HepG2 (cell line): ENCODE results near the gene SEC61A2. TPM values are rescaled to one million over a fixed set of nuclear protein-coding genes. Genes with fewer than 3 reads are reported as not detected.

ENCODE experiments used
- ATAC-seq: fragments of 200-7000 bp; cut with Tn5 transposase; 3 replicates; pipeline ENCODE4 v1.9.1; 2020; ENCODE audit warnings: mild to moderate bottlenecking, moderate library complexity
- BruUV-seq: library from RNA; stranded (reverse); fragments of 400-500 nt; replicated peaks from 2 replicates; lab custom pipeline; 2021; lab: Mats Ljungman, UMichigan
- CTCF ChIA-PET: fragments of 300-600 bp; formaldehyde crosslinking; extraction: SDS; loops from one replicate; lab custom pipeline; 2021; ENCODE audit warnings: low total read pairs, inconsistent platforms, low intra/inter-chr PET ratio; lab: Yijun Ruan, JAX
- POLR2A ChIA-PET: fragments of 350-600 bp; sonication (Branson Sonifier 250); formaldehyde crosslinking; loops from one replicate; lab custom pipeline; 2020; ENCODE audit warnings: antibody characterized with exemption, inconsistent platforms; lab: Yijun Ruan, JAX
- DNase-seq: peaks from one replicate; pipeline ENCODE4 v3.0.0-alpha.2; 2015; ENCODE audit warnings: low spot score
- FAIRE-seq: peaks from 3 replicates; lab custom pipeline; 2011; peaks lifted over from hg19 to GRCh38; lab: Jason Lieb, UNC
- H2AFZ ChIP-seq: one replicate; pipeline ENCODE4 v1.6.1; 2011; ENCODE audit warnings: low read length, inconsistent platforms
- H3K27ac ChIP-seq: fragments of 300-600 bp; 3 replicates; pipeline ENCODE4 v1.8.0; 2011; ENCODE audit warnings: mixed run types, mild to moderate bottlenecking, mixed read lengths, low read length, inconsistent platforms; ENCODE audit not compliant: insufficient read depth; ENCODE audit errors: extremely low read length
- H3K27me3 ChIP-seq, 2 experiments: fragments of 200-600 bp in 1 of 2; 2 replicates in 1 of 2; 3 replicates in 1 of 2; pipeline versions ENCODE4 v1.6.0 to v1.8.0; 2011; ENCODE audit warnings: low read length in 2 of 2, mild to moderate bottlenecking in 2 of 2, moderate library complexity in 2 of 2, inconsistent platforms in 1 of 2; ENCODE audit not compliant: insufficient read depth in 2 of 2, control insufficient read depth in 1 of 2
- H3K36me3 ChIP-seq, 2 experiments: fragments of 200-600 bp in 1 of 2; replicated peaks in 1 of 2; 2 replicates in 1 of 2; 3 replicates in 1 of 2; pipeline versions ENCODE4 v1.5.1 to v1.8.0; 2011; ENCODE audit warnings: low read length in 2 of 2, inconsistent platforms in 1 of 2; ENCODE audit not compliant: insufficient read depth in 2 of 2, control insufficient read depth in 1 of 2
- H3K4me1 ChIP-seq: 2 replicates; pipeline ENCODE4 v1.5.1; 2012; ENCODE audit warnings: low read length, inconsistent platforms; ENCODE audit not compliant: insufficient read depth
- H3K4me2 ChIP-seq: 2 replicates; pipeline ENCODE4 v1.6.0; 2011; ENCODE audit warnings: low read depth, low read length, inconsistent platforms
- H3K4me3 ChIP-seq, 3 experiments: fragments of 200-600 bp in 1 of 3; sonication (generic), shearing (Covaris generic) in 1 of 3; replicated peaks in 1 of 3; 2 replicates each; pipeline ENCODE4 v1.5.1; 2011 to 2016; ENCODE audit warnings: low read length in 3 of 3, inconsistent platforms in 2 of 3, low read depth in 2 of 3, mild to moderate bottlenecking in 2 of 3, control low read depth in 1 of 3, mixed read lengths in 1 of 3; ENCODE audit not compliant: insufficient read depth in 1 of 3
- H3K79me2 ChIP-seq: one replicate; pipeline ENCODE4 v1.6.1; 2011; ENCODE audit warnings: low read length, inconsistent platforms; ENCODE audit not compliant: insufficient read depth
- H3K9ac ChIP-seq: 2 replicates; pipeline ENCODE4 v1.6.0; 2011; ENCODE audit warnings: mild to moderate bottlenecking, low read depth, low read length, inconsistent platforms; ENCODE audit not compliant: insufficient read depth
- H3K9me3 ChIP-seq: 2 replicates; pipeline ENCODE4 v1.5.1; 2012; ENCODE audit warnings: mild to moderate bottlenecking, low read length
- H4K20me1 ChIP-seq: 2 replicates; pipeline ENCODE4 v1.6.0; 2011; ENCODE audit warnings: inconsistent platforms, mild to moderate bottlenecking, low read length, moderate library complexity; ENCODE audit not compliant: insufficient read depth
- ATF7-NPFF ChIP-seq: sonication (generic); formaldehyde crosslinking; IDR thresholded peaks from 2 replicates; pipeline ENCODE4 v1.8.1; 2023; ENCODE audit warnings: mild to moderate bottlenecking, low read depth, missing genetic modification reagents, moderate library complexity
- HOMEZ ChIP-seq: IDR thresholded peaks from 2 replicates; pipeline ENCODE4 v1.6.1; 2016; ENCODE audit warnings: low read depth
- IKZF1 ChIP-seq: fragments of 450-650 bp; IDR thresholded peaks from 2 replicates; pipeline ENCODE4 v1.7.1; 2016
- KDM5B ChIP-seq: sonication (generic); formaldehyde crosslinking; IDR thresholded peaks from 2 replicates; pipeline ENCODE4 v1.4.0; 2020; ENCODE audit warnings: missing genetic modification reagents, mild to moderate bottlenecking, borderline replicate concordance
- KLF12 ChIP-seq: sonication (generic); formaldehyde crosslinking; IDR thresholded peaks from 2 replicates; pipeline ENCODE4 v1.4.0; 2020; ENCODE audit warnings: missing genetic modification reagents, borderline replicate concordance
- KMT2A ChIP-seq: sonication (generic); formaldehyde crosslinking; IDR thresholded peaks from 2 replicates; pipeline ENCODE4 v1.4.0; 2020; ENCODE audit warnings: missing genetic modification reagents
- NFKBIZ ChIP-seq: IDR thresholded peaks from 2 replicates; pipeline ENCODE4 v1.6.1; 2018; ENCODE audit warnings: missing genetic modification reagents, missing compliant biosample characterization
- NR3C1 ChIP-seq: sonication (generic); formaldehyde crosslinking; IDR thresholded peaks from 2 replicates; pipeline ENCODE4 v1.4.0; 2020; ENCODE audit warnings: missing genetic modification reagents
- NRL ChIP-seq: sonication (generic); formaldehyde crosslinking; IDR thresholded peaks from 2 replicates; pipeline ENCODE4 v1.5.0; 2020; ENCODE audit warnings: missing genetic modification reagents, mild to moderate bottlenecking, moderate library complexity, borderline replicate concordance
- SOX5 ChIP-seq: IDR thresholded peaks from 2 replicates; pipeline ENCODE4 v1.6.1; 2016; ENCODE audit warnings: borderline replicate concordance
- ZBTB46 ChIP-seq: sonication (generic); formaldehyde crosslinking; IDR thresholded peaks from 2 replicates; pipeline ENCODE4 v1.4.0; 2020; ENCODE audit warnings: mild to moderate bottlenecking, missing genetic modification reagents, borderline replicate concordance
- ZFAT ChIP-seq: sonication (generic); formaldehyde crosslinking; conservative IDR thresholded peaks from 2 replicates; pipeline ENCODE4 v1.8.1; 2023; ENCODE audit warnings: missing genetic modification reagents, inconsistent platforms
- ZNF136 ChIP-seq: sonication (generic); formaldehyde crosslinking; IDR thresholded peaks from 2 replicates; pipeline ENCODE4 v1.8.1; 2022; ENCODE audit warnings: low read depth, mild to moderate bottlenecking, moderate library complexity, missing genetic modification reagents
- ZNF224 ChIP-seq: sonication (generic); formaldehyde crosslinking; IDR thresholded peaks from 2 replicates; pipeline ENCODE4 v1.5.0; 2020; ENCODE audit warnings: mild to moderate bottlenecking, missing genetic modification reagents
- ZNF235 ChIP-seq: sonication (generic); formaldehyde crosslinking; IDR thresholded peaks from 2 replicates; pipeline ENCODE4 v1.8.1; 2023; ENCODE audit warnings: mild to moderate bottlenecking, missing genetic modification reagents, borderline replicate concordance
- ZNF780A ChIP-seq: sonication (generic); formaldehyde crosslinking; IDR thresholded peaks from 2 replicates; pipeline ENCODE4 v1.8.0; 2022; ENCODE audit warnings: mild to moderate bottlenecking, missing genetic modification reagents, moderate library complexity
- whole genome bisulfite sequencing: methylation state at CpG from one replicate; pipeline ENCODE4 v1.1.6; 2017; ENCODE audit warnings: low lambda C conversion rate; 5-methylcytosine and 5-hydroxymethylcytosine counted together
- in situ Hi-C: cut with HindIII; loops from 2 replicates; pipeline ENCODE4 v1.10.0; 2017; ENCODE audit warnings: low pct_unique_long_range_greater_than_20kb; ENCODE audit not compliant: extremely low pct_ligation_motif_present
- intact Hi-C: fragments of 100-400 bp; cut with micrococcal nuclease; formaldehyde crosslinking; loops from one replicate; pipeline ENCODE4 v1.10.0; 2022; ENCODE audit not compliant: unreplicated experiment
- polyA plus RNA-seq, 8 experiments: library from polyadenylated mRNA; depleted of rRNA in 3 of 8; stranded (reverse) in 7 of 8; unstranded in 1 of 8; fragments of >200 nt; fragmentation: Illumina TruSeq in 4 of 8; extraction: Trizol in 4 of 8; gene quantifications; 2 replicates each; pipeline versions ENCODE4 v1.2.1 to v1.2.3, GENCODE V29; 2011 to 2016; ENCODE audit warnings: low read depth in 4 of 8, missing spikeins in 1 of 8, mixed read lengths in 1 of 8; ENCODE audit not compliant: insufficient read depth in 1 of 8
- total RNA-seq, 5 experiments: library from RNA; depleted of rRNA; stranded (reverse); fragments of >200 nt; fragmentation: Illumina TruSeq; extraction: Trizol; gene quantifications; 2 replicates each; pipeline ENCODE4 v1.2.3, GENCODE V29; 2016; ENCODE audit warnings: low read depth in 1 of 5
- TF ChIP-seq, protein P1 (sequence below): sonication (generic); formaldehyde crosslinking; IDR thresholded peaks from 2 replicates; pipeline ENCODE4 v1.8.0; 2022; ENCODE audit warnings: mild to moderate bottlenecking, missing genetic modification reagents
- TF ChIP-seq, protein P2 (sequence below): sonication (generic); formaldehyde crosslinking; IDR thresholded peaks from 2 replicates; pipeline ENCODE4 v1.5.0; 2020; ENCODE audit warnings: mild to moderate bottlenecking, missing genetic modification reagents

The SEC61A2 gene
- total and polyA plus RNA-seq, 2 of the 13 experiments (the other 11 are each of a cell fraction or from before 2014, with no cell fraction given), result 5.5 to 7.4 TPM

DNA sequence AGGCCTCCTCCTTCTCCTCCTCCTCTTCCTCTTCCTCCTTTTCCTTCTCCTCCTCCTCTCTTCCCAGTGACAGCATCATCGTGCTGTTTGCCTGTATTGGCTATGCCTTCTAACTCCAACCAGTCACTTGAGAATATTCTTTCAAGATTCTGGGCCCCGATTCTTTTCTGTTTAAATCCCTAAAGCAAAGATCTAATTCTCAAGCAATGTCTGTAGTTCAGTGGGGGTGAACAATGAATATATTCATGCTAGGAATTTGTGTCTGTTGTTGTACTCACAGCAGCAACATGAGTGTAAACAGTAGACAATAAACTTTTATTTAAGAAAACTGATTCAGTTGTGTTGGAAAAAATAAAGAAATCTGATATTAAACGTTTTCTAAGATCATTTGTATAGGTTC, 35.6 kb downstream of the SEC61A2 start (continued):
- no peak for TF ChIP-seq KDM5B (CRISPR knock-in tag)
- no peak for TF ChIP-seq KMT2A (CRISPR knock-in tag)
- no peak for TF ChIP-seq NR3C1 (CRISPR knock-in tag)
- no peak for TF ChIP-seq NRL (CRISPR knock-in tag)

- no peak for FAIRE-seq
- H3K36me3 ChIP-seq, result peaks cover 5 to 57% of the 10 kb centered on the region in 2 experiments; a peak in 4 of 5 replicates
- TF ChIP-seq NFKBIZ (CRISPR knock-in tag), result no peak
- no peak for TF ChIP-seq SOX5 (CRISPR knock-in tag)
- TF ChIP-seq, protein P1, sequence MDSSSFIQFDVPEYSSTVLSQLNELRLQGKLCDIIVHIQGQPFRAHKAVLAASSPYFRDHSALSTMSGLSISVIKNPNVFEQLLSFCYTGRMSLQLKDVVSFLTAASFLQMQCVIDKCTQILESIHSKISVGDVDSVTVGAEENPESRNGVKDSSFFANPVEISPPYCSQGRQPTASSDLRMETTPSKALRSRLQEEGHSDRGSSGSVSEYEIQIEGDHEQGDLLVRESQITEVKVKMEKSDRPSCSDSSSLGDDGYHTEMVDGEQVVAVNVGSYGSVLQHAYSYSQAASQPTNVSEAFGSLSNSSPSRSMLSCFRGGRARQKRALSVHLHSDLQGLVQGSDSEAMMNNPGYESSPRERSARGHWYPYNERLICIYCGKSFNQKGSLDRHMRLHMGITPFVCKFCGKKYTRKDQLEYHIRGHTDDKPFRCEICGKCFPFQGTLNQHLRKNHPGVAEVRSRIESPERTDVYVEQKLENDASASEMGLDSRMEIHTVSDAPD (CRISPR knock-in tag), result no peak
- no peak for TF ChIP-seq ZNF780A
- TF ChIP-seq ZNF224, result no peak
- no peak for TF ChIP-seq ZFAT (CRISPR knock-in tag)
- TF ChIP-seq ZNF136, result no peak
- no peak for TF ChIP-seq HOMEZ
- TF ChIP-seq, protein P2, sequence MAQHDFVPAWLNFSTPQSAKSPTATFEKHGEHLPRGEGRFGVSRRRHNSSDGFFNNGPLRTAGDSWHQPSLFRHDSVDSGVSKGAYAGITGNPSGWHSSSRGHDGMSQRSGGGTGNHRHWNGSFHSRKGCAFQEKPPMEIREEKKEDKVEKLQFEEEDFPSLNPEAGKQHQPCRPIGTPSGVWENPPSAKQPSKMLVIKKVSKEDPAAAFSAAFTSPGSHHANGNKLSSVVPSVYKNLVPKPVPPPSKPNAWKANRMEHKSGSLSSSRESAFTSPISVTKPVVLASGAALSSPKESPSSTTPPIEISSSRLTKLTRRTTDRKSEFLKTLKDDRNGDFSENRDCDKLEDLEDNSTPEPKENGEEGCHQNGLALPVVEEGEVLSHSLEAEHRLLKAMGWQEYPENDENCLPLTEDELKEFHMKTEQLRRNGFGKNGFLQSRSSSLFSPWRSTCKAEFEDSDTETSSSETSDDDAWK, result no peak
- TF ChIP-seq IKZF1, result no peak
- no peak for TF ChIP-seq KLF12 (CRISPR knock-in tag)
- TF ChIP-seq ATF7-NPFF (CRISPR knock-in tag), result no peak
- no peak for TF ChIP-seq ZBTB46 (CRISPR knock-in tag)
- no peak for TF ChIP-seq ZNF235 (CRISPR knock-in tag)
Observed at GRCh38 chr10:12165999-12166775, 36.7 kb downstream of the SEC61A2 start.

More at GRCh38 chr10:12165999-12166775, 36.7 kb downstream of the SEC61A2 start:
- 94% methylated on average over 6 of the region's 6 CpGs for WGBS
- CTCF ChIA-PET, result no interaction called here
- Histone ChIP-seq H3K27ac (no peak overlapping the region), H3K27me3 (no peaks in the 10 kb centered on the region), H4K20me1 (no peaks in the 10 kb centered on the region), H3K79me2 (no peaks in the 10 kb centered on the region), H3K9ac (no peak overlapping the region), H2AFZ (no peak overlapping the region), H3K4me1 (no peaks in the 10 kb centered on the region), H3K4me3 (no peak overlapping the region), H3K9me3 (no peaks in the 10 kb centered on the region), H3K4me2 (no peak overlapping the region)
- DNase-seq (no peak), ATAC-seq (no peak)
- intact Hi-C loops (no loop called here), in situ Hi-C loops (no loop called here)
- POLR2A ChIA-PET, result no interaction called here
- no TSS peak for BruUV-seq
